OCI-LY3 (cell line): ENCODE measurements around the gene SLC25A24.

ENCODE experiments used
- CTCF ChIP-seq: fragments of 200-600, 300-600 bp; sonication (generic); IDR thresholded peaks from 2 replicates; pipeline ENCODE4 v1.5.1; 2014; ENCODE audit warnings: antibody characterized with exemption, low read length, low read depth
- EZH2phosphoT487 ChIP-seq: fragments of 200-600 bp; shearing (Covaris generic); IDR thresholded peaks from 2 replicates; pipeline ENCODE4 v1.6.1; 2018; ENCODE audit warnings: antibody characterized with exemption, mixed run types, low read depth

DNA sequence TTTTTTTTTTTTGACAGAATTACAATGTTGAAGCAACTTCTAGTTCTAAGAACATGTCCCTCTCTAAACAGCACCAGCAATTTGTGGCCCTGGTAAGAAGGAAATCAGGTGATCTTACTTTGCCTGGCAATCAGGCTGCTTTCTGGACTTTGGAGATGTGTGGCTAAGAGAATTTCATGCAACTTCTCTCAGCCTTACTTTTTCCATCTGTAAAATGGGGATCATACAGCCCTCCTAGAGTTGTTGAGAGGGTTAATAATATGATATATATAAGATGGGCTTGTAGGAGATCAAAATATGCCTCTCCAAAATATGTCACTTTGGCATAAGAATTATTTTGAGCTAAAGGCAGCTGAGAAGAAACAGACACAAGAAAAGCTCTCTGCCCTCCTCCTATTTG, 92.0 kb downstream of the SLC25A24 start:
- TF ChIP-seq CTCF (no peak), EZH2phosphoT487 (no peak)
